ENCODE data around the gene PRKACB. TPM values are rescaled to one million over a fixed set of nuclear protein-coding genes. Genes with fewer than 3 reads are reported as not detected.

The PRKACB gene
- total RNA-seq, 1 donor from 2014 or later: 43.1 TPM

DNA sequence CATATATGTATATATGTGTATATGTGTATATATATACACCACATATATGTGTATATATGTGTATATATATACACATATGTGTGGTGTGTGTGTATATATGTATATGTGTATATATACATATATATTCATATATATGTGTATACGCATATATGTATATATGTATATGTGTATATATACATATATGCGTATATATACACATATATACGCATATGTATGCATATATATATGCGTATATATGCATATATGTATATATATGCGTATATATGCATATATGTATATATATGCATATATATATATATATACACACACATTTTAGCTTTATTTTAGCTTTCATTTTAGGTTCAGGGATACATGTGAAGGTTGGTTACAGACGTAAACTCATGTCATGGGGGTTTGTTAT, 54.8 kb downstream of the PRKACB start:
- peaks cover 7% of the 10 kb centered on the region for H3K9me3 Mint-ChIP-seq (ENCODE audit: low read depth)
- no peak overlapping the region for H3K4me3 Mint-ChIP-seq (ENCODE audit: unreplicated experiment)

DNA sequence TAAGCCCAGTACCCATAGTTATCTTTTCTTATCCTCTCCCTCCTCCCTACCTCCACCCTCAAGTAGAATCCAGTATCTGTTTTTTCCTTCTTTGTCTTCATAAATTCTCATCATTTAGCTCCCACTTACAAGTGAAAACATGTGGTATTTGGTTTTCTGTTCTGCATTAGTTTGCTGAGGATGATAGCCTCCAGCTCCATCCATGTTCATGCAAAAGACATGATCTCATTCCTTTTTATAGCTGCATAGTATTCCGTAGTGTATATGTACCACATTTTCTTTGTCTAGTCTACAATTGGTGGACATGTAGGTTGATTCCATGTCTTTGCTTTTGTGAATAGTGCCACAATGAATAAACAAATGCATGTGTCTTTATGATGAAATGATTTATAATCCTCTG, 55.2 kb downstream of the PRKACB start:
- H3K9me3 Mint-ChIP-seq (ENCODE audit: low read depth): peaks cover 4% of the 10 kb centered on the region
- H3K36me3 Mint-ChIP-seq (ENCODE audit: low read depth): peaks cover 23% of the 10 kb centered on the region
- H3K27me3 Mint-ChIP-seq (ENCODE audit: low read depth): no peaks in the 10 kb centered on the region
- H3K4me3 Mint-ChIP-seq (ENCODE audit: unreplicated experiment): no peak overlapping the region
- no peaks in the 10 kb centered on the region for H3K4me1 Mint-ChIP-seq (ENCODE audit: low read depth)
- DNase-seq (ENCODE audit: low spot score): no peak
- H3K27ac Mint-ChIP-seq (ENCODE audit: unreplicated experiment): no peak overlapping the region
- no peak for TF ChIP-seq CTCF (IDR thresholded peaks at IDR 0.05)

More for the DNA sequence above, 54.8 kb downstream of the PRKACB start:
- Mint-ChIP-seq H3K27ac (ENCODE audit: unreplicated experiment) (no peak overlapping the region), H3K27me3 (ENCODE audit: low read depth) (no peaks in the 10 kb centered on the region), H3K36me3 (ENCODE audit: low read depth) (peaks cover 27% of the 10 kb centered on the region), H3K4me1 (ENCODE audit: low read depth) (no peaks in the 10 kb centered on the region)
- TF ChIP-seq CTCF (IDR thresholded peaks at IDR 0.05): no peak
- DNase-seq (ENCODE audit: low spot score): no peak

DNA sequence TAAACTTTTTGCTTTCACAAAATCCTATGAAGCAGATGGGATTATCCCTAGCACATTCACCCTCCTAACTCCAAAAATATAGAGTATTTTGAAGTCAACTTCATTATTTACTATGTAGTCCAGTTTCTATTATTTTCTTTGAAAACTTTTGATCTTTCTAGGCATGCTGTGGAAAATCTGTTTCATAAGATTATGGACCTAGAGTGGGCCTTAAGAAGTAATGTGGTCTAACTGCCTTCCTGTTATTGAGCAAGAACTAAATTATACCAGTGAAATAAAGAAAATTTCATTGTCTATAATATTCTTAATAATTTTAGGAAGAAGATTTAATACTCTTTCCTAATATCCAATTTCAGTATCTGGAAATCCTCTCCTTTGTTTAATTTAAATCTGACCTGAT, 58.1 kb downstream of the PRKACB start:
- Mint-ChIP-seq H3K4me3 (ENCODE audit: unreplicated experiment) (no peak overlapping the region), H3K27ac (ENCODE audit: unreplicated experiment) (no peak overlapping the region), H3K9me3 (ENCODE audit: low read depth) (peaks cover 4% of the 10 kb centered on the region), H3K36me3 (ENCODE audit: low read depth) (peaks cover 22% of the 10 kb centered on the region), H3K27me3 (ENCODE audit: low read depth) (no peaks in the 10 kb centered on the region), H3K4me1 (ENCODE audit: low read depth) (no peaks in the 10 kb centered on the region)
- DNase-seq (ENCODE audit: low spot score): no peak
- no peak for TF ChIP-seq CTCF (IDR thresholded peaks at IDR 0.05)

- no peak for TF ChIP-seq CTCF (IDR thresholded peaks at IDR 0.05)
- no peaks in the 10 kb centered on the region for H3K9me3 Mint-ChIP-seq (ENCODE audit: low read depth)
- H3K27me3 Mint-ChIP-seq (ENCODE audit: low read depth): no peaks in the 10 kb centered on the region
- no peaks in the 10 kb centered on the region for H3K4me1 Mint-ChIP-seq (ENCODE audit: low read depth)
- peaks cover 9% of the 10 kb centered on the region for H3K36me3 Mint-ChIP-seq (ENCODE audit: low read depth)
- no peak overlapping the region for H3K4me3 Mint-ChIP-seq (ENCODE audit: unreplicated experiment)
- no peak overlapping the region for H3K27ac Mint-ChIP-seq (ENCODE audit: unreplicated experiment)
- DNase-seq (ENCODE audit: low spot score): no peak
Measured at GRCh38 chr1:84206375-84206774, 62.3 kb downstream of the PRKACB start.

GRCh38 chr1:84208935-84209334, 64.9 kb downstream of the PRKACB start:
- no peak overlapping the region for H3K4me3 Mint-ChIP-seq (ENCODE audit: unreplicated experiment)
- no peaks in the 10 kb centered on the region for H3K9me3 Mint-ChIP-seq (ENCODE audit: low read depth)
- H3K27ac Mint-ChIP-seq (ENCODE audit: unreplicated experiment): no peak overlapping the region
- no peaks in the 10 kb centered on the region for H3K4me1 Mint-ChIP-seq (ENCODE audit: low read depth)
- no peak for TF ChIP-seq CTCF (IDR thresholded peaks at IDR 0.05)
- H3K36me3 Mint-ChIP-seq (ENCODE audit: low read depth): peaks cover 6% of the 10 kb centered on the region
- DNase-seq (ENCODE audit: low spot score): no peak
- H3K27me3 Mint-ChIP-seq (ENCODE audit: low read depth): no peaks in the 10 kb centered on the region
